HG03469 (cell line): ENCODE data around the gene ADAMTS1.
"Not testable (repeated sequence)": the region's sequence is repeated elsewhere in the genome, so short reads cannot be mapped to it uniquely, and the experiment has no call there.

Experiments
- ATAC-seq: cut with Tn5 transposase; IDR thresholded peaks from one replicate; pipeline ENCODE4 v1.9.1; 2021; ENCODE audit warnings: mild to moderate bottlenecking, moderate library complexity, moderate number of reproducible peaks; ENCODE audit not compliant: unreplicated experiment

The ADAMTS1 gene

GRCh38 chr21:26845066-26845758 is at the start of gene ADAMTS1:
Gene ADAMTS1, minus strand, starts transcription at chr21:26845409. Its CDS starts 455 bp downstream, at chr21:26844954.
- no peak for ATAC-seq

DNA sequence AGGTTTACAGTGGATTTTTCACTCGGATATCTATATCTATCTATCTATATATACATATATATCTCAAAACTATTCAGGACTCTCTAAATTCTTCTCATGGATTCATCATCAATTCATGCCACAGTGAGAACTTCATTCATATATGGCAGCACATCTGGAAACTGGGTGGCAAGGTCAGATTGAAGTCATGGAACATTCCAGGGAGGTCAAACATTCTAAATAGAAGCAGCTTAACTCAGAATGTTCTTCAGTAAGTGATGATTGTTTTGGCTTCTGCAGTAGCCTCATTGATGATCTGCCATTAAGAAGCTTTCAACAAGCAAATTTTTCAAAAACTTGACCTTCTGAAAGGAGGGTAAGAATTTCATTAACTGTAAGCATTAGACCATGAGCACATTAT is 46.9 kb upstream of the ADAMTS1 start:
- no peak for ATAC-seq

GRCh38 chr21:26888931-26889330 is 43.7 kb upstream of the ADAMTS1 start:
- ATAC-seq: no peak

GRCh38 chr21:26888256-26888655 is 43.0 kb upstream of the ADAMTS1 start:
- no peak for ATAC-seq

DNA sequence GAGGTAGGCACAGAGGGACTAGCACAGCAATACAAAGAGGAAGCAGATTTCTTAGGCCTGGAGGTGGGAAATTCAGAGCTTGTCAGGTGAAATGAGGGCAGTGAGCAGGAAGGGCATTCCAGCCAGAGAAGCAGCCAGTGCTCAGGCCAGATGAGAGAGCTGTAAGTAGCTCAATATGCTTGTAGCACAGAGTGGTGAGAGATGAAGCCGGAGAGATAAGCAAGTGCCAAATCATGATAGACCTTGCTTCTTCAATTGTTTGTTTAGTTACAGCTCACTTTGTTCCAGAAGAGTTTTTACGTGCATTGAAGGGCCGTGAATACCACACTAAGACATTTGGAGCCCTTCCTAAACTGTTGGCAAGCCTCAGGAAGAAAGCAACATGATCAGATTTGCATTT is 42.0 kb upstream of the ADAMTS1 start:
- ATAC-seq: no peak

GRCh38 chr21:26884436-26884835 is 39.2 kb upstream of the ADAMTS1 start:
- ATAC-seq: no peak

DNA sequence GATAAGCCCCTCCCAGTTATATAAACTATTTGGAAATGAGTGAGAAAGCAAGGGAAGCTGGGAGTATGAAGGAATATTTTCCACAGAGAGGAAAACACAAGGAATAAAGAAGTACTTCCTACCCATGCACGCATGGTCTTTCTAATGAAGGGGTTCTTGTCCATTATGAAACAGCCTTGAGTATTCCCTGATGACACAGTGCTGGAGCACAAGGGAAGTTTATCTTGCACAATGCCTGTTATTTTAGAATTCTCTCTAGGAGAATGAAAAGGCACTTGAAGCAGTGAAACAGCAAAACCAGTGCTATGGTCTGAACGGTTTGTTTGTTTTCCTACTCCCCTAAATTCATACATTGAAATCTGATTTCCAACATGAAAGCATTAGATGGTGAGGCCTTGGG is 38.6 kb upstream of the ADAMTS1 start:
- ATAC-seq: no peak

- ATAC-seq: no peak
These were observed 36.5 kb upstream of the ADAMTS1 start for GRCh38 chr21:26881504-26882228.

- no peak for ATAC-seq
These were observed 31.8 kb upstream of the ADAMTS1 start for GRCh38 chr21:26877018-26877417.

DNA sequence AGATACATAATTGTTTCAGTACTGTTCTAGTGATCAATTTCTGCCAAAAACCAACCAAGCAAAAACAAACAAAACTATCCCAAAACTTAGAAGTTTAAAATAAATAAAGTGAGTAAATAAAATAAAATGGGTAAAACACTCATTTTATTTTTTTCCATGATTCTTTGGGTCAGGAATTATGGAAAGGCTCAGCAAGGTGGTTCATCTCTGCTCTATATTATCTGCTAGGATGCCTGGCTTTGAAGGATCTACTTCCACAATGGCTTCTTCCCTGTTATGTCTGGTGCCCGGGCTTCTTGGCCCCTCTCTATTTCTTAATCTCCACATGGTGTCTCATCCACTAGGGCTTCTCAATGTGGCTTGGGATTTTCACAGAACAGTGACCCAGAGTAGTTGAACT is 29.1 kb upstream of the ADAMTS1 start:
- no peak for ATAC-seq

- no peak for ATAC-seq
These were observed 20.6 kb upstream of the ADAMTS1 start for GRCh38 chr21:26865857-26866256.

GRCh38 chr21:26856871-26857350 is 11.7 kb upstream of the ADAMTS1 start:
- not testable (repeated sequence) for ATAC-seq

GRCh38 chr21:26854695-26855094 is 9.5 kb upstream of the ADAMTS1 start:
- not testable (repeated sequence) for ATAC-seq

DNA sequence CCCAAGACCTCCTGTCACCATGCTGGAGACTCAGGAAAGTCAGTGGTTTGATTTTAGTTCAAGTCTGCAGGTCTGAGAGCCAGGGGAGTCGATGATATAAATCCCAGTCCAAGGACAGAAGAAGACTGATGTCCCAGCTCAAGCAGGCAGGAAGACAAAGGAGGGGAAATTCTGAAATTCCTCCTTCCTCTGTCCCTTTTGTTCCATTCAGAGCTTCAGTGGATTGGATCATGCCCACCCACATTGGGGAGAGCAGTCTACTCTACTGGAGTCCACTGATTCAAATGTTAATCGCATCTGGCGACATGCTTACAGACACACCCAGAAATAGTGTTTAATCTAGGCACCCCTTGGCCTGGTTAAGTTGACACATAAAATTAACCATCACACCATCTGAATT is 7.2 kb upstream of the ADAMTS1 start:
- ATAC-seq: no peak

GRCh38 chr21:26851109-26851944 is 6.1 kb upstream of the ADAMTS1 start:
- no peak for ATAC-seq

DNA sequence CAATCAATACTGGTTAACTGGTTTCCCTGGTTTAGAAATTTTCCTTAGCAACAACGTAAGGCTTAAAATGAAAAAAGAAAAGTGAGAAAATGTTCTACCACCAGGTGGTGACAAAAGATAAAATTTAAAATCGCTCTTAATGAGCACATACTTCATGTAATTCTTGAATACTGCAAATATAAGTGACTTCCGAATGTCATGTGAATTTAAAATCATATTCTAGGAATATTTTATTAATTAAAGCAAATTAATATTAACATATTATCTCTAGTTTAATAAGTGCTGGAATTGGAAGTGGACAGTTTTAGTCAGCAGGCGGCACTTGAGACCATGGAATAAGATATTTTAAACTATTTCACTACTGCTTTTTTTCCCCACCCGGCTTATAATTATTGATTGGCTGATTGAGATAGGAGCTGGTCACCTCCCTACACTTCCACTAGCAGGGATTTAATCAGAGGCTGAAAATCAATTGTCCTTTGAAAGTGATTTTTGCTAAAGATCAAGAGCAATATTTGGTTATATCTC is 5.0 kb upstream of the ADAMTS1 start:
- ATAC-seq: no peak

DNA sequence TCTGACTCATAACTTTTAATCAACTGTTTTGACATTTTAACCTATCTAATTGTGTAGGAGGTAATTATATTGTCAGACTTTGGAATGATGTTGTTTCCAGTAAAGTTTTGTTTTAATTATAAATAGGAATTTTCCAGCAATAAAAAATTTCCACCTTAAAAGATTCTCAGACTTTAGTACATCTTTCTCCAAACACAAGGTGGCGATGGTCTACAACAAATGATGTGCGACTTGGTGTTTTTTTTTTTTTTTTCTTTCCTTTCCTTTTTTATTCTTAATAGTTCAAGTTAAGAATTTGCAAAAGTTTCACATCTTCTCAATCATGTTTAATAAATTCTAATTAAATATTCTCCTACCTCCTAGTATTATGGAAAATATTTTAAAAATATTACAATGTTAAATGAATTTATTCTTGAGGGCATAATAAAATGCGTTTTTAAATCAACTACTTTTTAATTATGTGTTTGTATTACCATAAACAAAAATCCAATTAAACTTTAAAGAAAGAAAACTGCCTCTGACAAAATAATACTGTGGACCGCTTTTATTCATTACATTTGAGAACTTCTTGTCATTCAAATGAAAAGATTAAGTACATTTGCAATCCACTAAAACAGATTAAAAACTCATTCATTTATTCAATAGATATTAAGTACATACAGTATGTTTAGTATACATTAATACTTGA is 4.4 kb upstream of the ADAMTS1 start:
- no peak for ATAC-seq

GRCh38 chr21:26847921-26848320 is 2.7 kb upstream of the ADAMTS1 start:
- no peak for ATAC-seq

GRCh38 chr21:26847002-26847401 is 1.8 kb upstream of the ADAMTS1 start:
- ATAC-seq: no peak
